Effector CD8-positive, alpha-beta T cell (primary cell): ENCODE results near the gene BEND6.
"Not testable (repeated sequence)": the region's sequence is repeated elsewhere in the genome, so short reads cannot be mapped to it uniquely, and the experiment has no call there.

Source experiments
- DNase-seq: peaks from one replicate; lab custom pipeline; 2025; lab: John Stamatoyannopoulos, UW

BEND6 gene

GRCh38 chr6:57033228-57033627 is 78.3 kb downstream of the BEND6 start:
- no peak for DNase-seq

DNA sequence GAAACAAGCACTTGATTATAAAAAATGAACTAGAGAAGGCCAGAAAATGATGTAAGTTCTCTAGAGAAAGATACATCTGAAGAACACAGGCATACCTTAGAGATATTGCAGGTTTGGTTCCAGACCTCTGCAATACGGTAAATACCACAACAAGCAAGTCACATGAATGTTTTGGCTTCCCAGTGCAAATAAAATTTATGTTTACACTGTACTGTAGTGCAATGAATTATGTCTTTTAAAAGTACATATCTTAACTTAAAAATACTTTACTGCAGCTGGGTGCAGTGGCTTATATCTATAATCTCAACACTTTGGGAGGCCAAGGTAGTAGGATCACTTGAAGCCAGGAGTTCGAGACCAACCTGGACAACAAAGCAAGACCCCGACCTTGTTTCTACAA is 80.6 kb downstream of the BEND6 start:
- no peak for DNase-seq

DNA sequence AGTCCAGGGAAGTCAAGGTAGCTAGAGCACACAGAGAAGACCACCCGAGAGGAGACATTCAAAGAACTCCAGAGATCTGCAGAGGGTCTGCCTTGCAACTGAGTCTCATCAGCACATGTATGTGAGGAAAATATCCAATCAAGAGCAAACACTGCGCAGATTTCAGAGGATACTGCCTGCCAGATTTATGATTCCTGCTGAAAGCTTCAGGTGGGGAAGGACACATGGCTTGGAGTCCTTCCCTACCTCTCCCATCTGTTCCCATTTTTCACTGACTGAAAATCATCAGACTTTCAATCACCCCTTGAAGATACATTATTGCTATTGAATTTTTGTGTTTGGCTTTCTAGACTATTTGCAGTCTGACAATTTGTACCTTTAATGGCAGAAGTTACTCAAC is 84.0 kb downstream of the BEND6 start:
- DNase-seq, result no peak

DNA sequence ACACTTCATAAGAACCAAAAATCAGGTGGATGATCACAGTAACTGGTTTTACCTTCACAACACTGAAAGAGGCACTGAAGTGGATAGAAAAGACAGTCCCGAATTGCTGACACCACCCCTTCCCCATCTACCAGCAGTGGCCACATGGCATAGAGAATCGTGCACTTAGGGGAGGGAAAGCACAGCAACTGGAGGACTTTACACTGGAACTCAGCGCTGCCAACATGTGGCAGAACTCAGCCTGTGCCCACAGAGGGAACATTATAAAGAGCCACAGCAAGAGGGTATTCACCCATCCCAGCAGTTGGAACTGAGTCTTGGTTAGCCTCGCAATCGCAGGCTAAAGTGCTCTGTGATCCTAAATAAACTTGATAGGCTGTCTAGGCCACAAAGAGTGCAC is 85.1 kb downstream of the BEND6 start:
- no peak for DNase-seq

DNA sequence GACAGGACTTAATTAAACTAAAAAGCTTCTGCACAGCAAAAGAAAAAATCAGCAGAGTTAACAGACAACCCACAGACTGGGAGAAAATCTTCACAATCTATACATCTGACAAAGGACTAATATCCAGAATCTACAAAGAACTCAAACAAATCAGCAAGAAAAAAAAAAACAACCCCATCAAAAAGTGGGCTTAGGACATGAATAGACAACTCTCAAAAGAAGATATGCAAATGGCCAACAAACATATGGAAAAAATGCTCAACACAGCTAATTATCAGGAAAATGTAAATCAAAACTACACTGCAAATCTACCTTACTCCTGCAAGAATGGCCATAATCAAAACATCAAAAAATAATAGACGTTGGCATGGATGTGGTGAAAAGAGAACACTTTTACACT is 89.2 kb downstream of the BEND6 start:
- not testable (repeated sequence) for DNase-seq

DNA sequence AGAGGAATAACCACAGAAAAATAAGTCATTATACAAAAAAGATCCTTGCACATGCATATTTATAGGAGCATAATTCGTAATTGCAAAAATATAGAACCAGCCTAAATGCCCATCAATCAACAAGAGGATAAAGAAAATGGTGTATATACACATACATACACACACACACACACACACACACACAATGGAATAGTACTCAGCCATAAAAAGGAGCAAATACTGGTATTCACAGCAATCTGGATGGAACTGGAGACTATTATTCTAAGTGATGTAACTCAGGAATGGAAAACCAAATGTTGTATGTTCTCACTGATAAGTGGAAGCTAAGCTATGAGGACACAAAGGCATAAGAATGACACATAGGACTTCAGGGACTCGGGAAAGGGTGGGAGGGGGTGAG is 89.7 kb downstream of the BEND6 start:
- no peak for DNase-seq

GRCh38 chr6:57046332-57047256 is 91.7 kb downstream of the BEND6 start, which contains the start of gene KIAA1586:
TSS of gene KIAA1586 (plus strand) at chr6:57046693. CDS start at chr6:57046756, 63 bp downstream.
- DNase-seq, result peak; percentile 66

GRCh38 chr6:57047257-57047585 is 92.3 kb downstream of the BEND6 start:
- not testable (repeated sequence) for DNase-seq

DNA sequence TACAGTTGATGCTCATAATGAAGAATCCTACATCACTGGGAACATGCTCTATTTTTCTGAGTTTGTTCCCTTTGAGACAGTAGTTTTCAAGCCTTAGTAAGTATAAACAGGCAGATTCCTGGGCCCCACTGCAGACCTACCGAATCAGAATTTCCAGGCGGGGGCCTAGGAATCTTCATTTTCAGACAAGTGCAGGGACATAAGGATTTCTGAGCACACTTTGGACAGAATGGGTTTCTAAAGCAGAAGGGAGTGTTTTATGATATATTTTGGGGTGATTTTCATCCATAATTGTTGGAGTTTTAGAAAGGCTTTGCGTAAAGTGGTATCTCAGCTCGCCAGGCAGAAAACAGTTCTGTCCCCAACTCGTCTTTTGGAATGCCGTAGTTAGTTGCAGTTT is 93.0 kb downstream of the BEND6 start:
- not testable (repeated sequence) for DNase-seq

GRCh38 chr6:57048577-57048976 is 93.7 kb downstream of the BEND6 start:
- DNase-seq, result no peak

DNA sequence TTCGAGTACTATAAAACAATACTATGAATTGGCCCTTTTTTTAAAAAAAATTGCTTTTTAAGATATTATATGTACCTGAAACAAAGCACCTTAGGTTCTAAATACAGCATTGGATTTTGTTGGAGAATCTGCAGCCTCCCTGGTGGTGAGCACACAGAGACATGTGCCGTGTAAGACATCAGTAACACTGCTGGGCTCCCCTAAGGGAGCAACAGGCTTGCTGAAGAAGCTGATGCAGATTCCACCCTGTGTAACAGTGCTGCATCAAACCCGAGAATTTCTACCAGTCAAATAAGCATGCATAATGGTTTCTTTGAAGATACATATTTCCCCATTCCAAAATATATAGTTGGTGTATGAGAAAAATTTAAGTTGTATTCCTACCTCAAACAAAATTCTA is 108.9 kb downstream of the BEND6 start:
- DNase-seq, result no peak

DNA sequence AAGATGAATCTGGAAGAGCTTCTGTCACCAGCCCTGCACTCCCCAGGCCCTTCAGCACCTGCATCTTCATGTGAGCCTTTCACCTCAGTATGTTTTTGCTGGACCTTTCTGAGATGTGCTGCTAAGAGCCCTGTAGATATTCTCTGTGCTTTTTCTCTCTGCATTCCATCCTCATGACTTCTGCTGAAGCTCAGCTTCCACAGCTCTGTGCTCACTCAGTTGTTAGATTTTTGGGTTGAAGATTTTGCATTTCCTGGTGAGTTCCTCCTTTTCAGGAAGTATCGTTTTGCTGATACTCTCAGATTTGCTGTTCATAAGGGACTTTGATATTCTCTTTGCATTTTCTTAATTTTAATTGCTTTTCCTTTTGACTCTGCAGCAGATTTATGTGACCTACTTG is 109.9 kb downstream of the BEND6 start:
- DNase-seq, result no peak

DNA sequence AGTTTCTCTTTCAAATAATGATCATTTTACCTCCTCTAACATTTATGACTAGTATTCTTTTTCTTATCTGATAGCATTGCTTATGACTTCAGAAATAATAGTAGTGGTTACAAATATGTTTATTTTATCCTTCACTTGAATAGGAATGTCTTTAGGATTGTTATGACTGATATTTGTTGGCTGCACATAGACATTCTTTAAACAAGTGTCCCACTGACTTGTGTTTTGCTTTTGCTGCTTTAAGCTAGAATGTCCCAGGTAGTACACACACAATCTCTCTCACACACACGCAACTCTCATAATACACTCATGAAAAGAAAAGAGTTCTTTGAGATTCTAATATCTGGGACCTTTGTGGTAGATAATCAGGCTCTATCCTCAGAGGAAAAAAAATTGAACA is 113.2 kb downstream of the BEND6 start:
- no peak for DNase-seq

DNA sequence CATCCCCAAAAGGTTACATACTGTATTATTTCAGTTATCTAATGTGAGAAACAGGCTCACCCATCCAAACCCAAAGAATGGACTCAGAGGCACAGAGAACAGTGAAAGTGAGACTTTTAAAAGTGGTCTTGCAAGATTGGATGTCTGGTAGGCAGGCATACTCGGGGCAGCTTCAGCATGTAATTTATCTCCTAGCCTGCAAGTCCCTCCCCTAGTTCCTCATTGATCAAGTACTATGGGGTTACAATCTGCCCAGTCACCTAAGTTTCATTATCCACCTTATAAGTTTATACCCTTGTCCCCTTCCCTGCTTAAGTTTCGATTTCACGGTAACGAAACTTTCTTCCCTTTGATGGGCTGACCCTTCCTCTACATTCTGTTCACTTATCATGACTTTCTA is 114.3 kb downstream of the BEND6 start:
- no peak for DNase-seq

DNA sequence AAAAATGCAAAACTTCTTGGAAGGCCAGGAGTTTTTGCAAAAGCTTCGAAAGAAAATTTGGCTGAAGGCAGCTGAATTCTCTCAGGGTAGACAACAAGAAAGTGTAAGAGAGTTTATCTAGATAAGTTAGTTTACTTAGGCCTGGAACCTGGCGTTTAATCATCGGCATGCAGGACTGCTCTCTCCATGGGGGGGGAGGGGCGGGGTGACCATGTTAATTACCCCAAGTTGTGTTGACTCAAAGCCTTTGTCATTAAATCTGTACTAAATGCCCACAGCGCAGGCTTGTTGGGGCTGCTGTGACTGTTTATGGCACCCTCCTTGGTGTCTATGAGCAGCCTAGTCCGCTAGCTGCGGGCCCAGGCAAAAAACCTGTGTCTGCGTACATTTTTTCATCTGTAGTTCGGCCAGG is 115.0 kb downstream of the BEND6 start:
- DNase-seq, result no peak

DNA sequence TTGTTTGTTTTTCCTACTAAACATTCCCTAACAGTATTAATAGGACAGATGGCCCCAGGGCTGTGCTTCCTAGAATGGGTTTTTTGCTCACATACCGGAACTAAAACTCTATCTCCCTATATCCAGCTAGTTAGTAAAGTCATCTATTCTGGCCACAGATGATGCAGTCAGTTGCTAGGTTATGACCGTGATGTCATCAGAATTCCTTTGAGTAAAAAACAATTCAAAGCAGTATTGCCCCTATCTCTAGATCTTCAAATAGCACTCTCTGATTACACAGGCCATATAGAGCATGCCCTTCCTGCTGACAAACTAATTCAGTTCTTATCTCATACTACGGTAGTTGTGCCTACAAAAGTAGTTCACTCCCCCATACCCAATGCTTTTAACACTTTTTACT is 117.2 kb downstream of the BEND6 start:
- no peak for DNase-seq

DNA sequence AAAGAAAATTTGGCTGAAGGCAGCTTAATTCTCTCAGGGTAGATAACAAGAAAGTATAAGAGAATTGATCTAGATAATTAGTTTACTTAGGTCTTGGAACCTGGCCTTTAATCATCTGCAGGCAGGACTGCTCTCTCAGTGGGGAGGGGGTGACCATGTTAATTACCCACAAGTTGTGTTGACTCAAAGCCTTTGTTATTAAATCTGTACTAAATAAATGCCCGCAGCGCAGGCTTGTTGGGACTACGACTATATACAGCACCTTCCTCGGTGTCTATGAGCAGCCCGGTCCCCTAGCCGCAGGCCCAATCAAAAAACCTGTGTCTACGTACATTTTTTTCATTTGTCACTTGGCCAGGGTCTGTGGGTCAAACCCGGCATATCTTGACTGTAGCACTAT is 119.5 kb downstream of the BEND6 start:
- DNase-seq, result no peak

DNA sequence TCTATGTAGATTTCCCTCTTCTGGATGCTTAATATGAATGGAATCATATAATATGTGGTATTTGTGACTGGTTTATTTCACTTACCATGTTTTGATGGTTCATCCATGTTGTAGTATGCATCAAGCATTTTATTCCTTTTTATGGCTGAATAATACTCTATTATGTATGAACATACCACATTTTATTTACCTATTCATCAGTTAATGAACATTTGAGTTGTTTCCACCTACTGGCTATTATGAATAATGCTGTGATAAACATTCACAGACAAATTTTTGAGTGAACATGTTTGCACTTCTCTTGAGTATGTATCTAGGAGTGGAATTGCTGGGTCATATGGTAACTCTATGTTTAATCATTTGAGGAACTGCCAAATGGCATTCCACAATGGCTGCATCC is 120.2 kb downstream of the BEND6 start:
- no peak for DNase-seq
